Measurements from ENCODE around the gene ZBTB21. TPM values are rescaled to one million over a fixed set of nuclear protein-coding genes. Genes with fewer than 3 reads are reported as not detected.

ZBTB21 gene
- total RNA-seq, 6 donors from 2014 or later, result 12.4 to 28.3 (median 16.7) TPM

DNA sequence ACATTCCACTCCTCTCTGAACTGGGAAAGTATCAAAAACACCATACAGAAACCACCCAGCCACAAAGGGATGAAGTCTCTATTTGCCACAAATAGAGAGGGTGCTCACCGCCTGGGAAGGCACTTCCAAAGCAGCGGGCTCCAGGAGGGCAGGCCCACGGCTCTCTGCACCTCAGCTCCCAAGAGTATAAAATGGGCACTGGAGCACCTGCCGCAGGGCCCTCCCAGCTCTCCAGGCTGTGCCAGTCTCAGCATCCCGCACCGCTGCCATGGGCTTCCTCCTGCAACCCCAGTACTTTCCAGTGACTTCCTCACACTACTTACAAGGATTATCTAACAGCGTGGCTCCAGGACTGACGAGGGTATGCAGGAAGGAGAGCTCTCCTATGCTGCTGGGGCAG, 70.8 kb downstream of the ZBTB21 start:
- DNase-seq (no peak), ATAC-seq (ENCODE audit: low FRiP score in 2 of 2) (no peak)
- TF ChIP-seq EP300 (IDR thresholded peaks at IDR 0.05) (no peak), POLR2AphosphoS5 (IDR thresholded peaks at IDR 0.05) (no peak), POLR2A (IDR thresholded peaks at IDR 0.05) (no peak)
- TF ChIP-seq, protein P1, sequence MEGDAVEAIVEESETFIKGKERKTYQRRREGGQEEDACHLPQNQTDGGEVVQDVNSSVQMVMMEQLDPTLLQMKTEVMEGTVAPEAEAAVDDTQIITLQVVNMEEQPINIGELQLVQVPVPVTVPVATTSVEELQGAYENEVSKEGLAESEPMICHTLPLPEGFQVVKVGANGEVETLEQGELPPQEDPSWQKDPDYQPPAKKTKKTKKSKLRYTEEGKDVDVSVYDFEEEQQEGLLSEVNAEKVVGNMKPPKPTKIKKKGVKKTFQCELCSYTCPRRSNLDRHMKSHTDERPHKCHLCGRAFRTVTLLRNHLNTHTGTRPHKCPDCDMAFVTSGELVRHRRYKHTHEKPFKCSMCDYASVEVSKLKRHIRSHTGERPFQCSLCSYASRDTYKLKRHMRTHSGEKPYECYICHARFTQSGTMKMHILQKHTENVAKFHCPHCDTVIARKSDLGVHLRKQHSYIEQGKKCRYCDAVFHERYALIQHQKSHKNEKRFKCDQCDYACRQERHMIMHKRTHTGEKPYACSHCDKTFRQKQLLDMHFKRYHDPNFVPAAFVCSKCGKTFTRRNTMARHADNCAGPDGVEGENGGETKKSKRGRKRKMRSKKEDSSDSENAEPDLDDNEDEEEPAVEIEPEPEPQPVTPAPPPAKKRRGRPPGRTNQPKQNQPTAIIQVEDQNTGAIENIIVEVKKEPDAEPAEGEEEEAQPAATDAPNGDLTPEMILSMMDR (IDR thresholded peaks at IDR 0.05), result no peak
- Histone ChIP-seq H3K27ac (no peak overlapping the region), H3K4me3 (no peak overlapping the region), H3K27me3 (no peaks in the 10 kb centered on the region), H3K36me3 (peaks cover 0 to 12% (median 0%) of the 10 kb centered on the region in 4 donors), H3K9me3 (no peaks in the 10 kb centered on the region), H3K4me1 (peaks cover 0 to 3% (median 2%) of the 10 kb centered on the region in 4 donors)
- WGBS, 2 donors, result 86 to 96% methylated on average over 5 to 8 of the region's 8 CpGs

Other genes with a start within 250 kb of the ZBTB21 start
- gene RIPK4, start 243.3 kb downstream of the ZBTB21 start, total RNA-seq, result 10 to 100 TPM in 5 of 6 donors, 1 to 10 TPM in 1; 6.3 to 18.6 (median 14.9) TPM
- gene PRDM15, start 131.0 kb downstream of the ZBTB21 start, total RNA-seq, result 10 to 100 TPM in 2 of 6 donors, 1 to 10 TPM in 4; 5.3 to 31.4 (median 7.4) TPM
- gene C2CD2, start 56.3 kb downstream of the ZBTB21 start, total RNA-seq, result 10 to 100 TPM in 5 of 6 donors, 1 to 10 TPM in 1; 9.6 to 34.6 (median 22.0) TPM
- gene UMODL1, start 61.0 kb upstream of the ZBTB21 start, total RNA-seq, result 1 to 10 TPM in 2 of 6 donors, under 1 TPM in 3, not detected in 1; 0.07 to 6.3 (median 0.59) TPM
- gene ABCG1, start 208.8 kb upstream of the ZBTB21 start, total RNA-seq, result 100 to 1,000 TPM in 2 of 6 donors, 10 to 100 TPM in 4; 56.7 to 130 (median 79.8) TPM

Measured in upper lobe of left lung (tissue), 6 donors.